DOHH2 (cell line): Measurements from ENCODE around the gene KCNK1.

Source experiments
- CTCF ChIP-seq: fragments of 200-600 bp; sonication (generic); IDR thresholded peaks from one replicate; pipeline ENCODE4 v1.5.1; 2014; ENCODE audit warnings: antibody characterized with exemption, mild to moderate bottlenecking, low read depth, low read length; ENCODE audit not compliant: poor library complexity, severe bottlenecking
- EZH2phosphoT487 ChIP-seq: fragments of 200-600 bp; sonication (generic); IDR thresholded peaks from 2 replicates; pipeline ENCODE4 v1.6.1; 2017; ENCODE audit warnings: borderline replicate concordance, mild to moderate bottlenecking, antibody characterized with exemption, low read length, moderate library complexity, mixed read lengths

- TF ChIP-seq CTCF (no peak), EZH2phosphoT487 (no peak)
Measured at GRCh38 chr1:233689748-233690254, 75.9 kb downstream of the KCNK1 start.
